Measurements from ENCODE around the gene GH2.
"Not testable (repeated sequence)": the region's sequence is repeated elsewhere in the genome, so short reads cannot be mapped to it uniquely, and the experiment has no call there.

The GH2 gene

DNA sequence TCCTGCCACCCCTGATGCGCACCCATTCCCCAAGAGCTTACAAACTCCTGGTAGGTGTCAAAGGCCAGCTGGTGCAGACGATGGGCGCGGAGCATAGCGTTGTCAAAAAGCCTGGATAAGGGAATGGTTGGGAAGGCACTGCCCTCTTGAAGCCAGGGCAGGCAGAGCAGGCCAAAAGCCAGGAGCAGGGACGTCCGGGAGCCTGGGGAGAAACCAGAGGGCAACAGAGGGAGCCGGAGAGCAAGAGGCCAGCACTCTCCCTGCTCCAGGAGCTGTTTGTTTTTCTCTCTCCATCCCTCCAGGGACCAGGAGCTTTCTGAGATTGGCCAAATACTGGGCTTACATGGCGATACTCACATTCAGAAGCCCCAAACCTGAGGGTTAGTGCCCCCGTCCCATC lies 36.6 kb upstream of the GH2 start:
- ChIA-PET CTCF (interaction anchor here (0.6 to 14.2 kb wide), 27 partner anchors 8 to 372 kb away, joined by 3 to 246 read pairs (median 4); partner anchors contain the start of genes CD79B, ERN1, ICAM2 and PRR29), POLR2A (no interaction called here)
- TF ChIP-seq, protein P1, sequence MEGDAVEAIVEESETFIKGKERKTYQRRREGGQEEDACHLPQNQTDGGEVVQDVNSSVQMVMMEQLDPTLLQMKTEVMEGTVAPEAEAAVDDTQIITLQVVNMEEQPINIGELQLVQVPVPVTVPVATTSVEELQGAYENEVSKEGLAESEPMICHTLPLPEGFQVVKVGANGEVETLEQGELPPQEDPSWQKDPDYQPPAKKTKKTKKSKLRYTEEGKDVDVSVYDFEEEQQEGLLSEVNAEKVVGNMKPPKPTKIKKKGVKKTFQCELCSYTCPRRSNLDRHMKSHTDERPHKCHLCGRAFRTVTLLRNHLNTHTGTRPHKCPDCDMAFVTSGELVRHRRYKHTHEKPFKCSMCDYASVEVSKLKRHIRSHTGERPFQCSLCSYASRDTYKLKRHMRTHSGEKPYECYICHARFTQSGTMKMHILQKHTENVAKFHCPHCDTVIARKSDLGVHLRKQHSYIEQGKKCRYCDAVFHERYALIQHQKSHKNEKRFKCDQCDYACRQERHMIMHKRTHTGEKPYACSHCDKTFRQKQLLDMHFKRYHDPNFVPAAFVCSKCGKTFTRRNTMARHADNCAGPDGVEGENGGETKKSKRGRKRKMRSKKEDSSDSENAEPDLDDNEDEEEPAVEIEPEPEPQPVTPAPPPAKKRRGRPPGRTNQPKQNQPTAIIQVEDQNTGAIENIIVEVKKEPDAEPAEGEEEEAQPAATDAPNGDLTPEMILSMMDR (IDR thresholded peaks at IDR 0.05; ENCODE audit: insufficient read depth, low read length, missing control alignments): peak; percentile 11
- no peak overlapping the region for H3K4me3 ChIP-seq (ENCODE audit: low read depth, low read length)
- DNase-seq (ENCODE audit: low read depth, low spot score): no peak

DNA sequence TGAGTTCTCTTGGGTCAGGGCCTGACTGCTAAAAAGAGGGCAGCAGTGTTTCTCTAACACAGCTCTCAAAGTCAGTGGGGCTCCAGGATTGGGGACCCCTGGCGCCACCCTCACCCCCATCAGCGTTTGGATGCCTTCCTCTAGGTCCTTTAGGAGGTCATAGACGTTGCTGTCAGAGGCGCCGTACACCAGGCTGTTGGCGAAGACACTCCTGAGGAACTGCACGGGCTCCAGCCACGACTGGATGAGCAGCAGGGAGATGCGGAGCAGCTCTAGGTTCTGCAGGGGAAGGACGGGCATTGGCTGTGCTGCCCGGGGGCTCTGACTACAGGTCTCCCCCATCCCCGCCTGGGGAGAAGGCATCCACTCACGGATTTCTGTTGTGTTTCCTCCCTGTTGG lies 35.9 kb upstream of the GH2 start:
- ChIA-PET POLR2A (no interaction called here), CTCF (interaction anchor here (0.6 to 14.2 kb wide), 15 partner anchors 9 to 216 kb away, joined by 3 to 246 read pairs (median 21); partner anchors contain the start of genes CD79B, ERN1 and ICAM2)
- TF ChIP-seq, protein P1 (IDR thresholded peaks at IDR 0.05; ENCODE audit: insufficient read depth, low read length, missing control alignments): no peak
- DNase-seq (ENCODE audit: low read depth, low spot score): no peak
- H3K4me3 ChIP-seq (ENCODE audit: low read depth, low read length): no peak overlapping the region

DNA sequence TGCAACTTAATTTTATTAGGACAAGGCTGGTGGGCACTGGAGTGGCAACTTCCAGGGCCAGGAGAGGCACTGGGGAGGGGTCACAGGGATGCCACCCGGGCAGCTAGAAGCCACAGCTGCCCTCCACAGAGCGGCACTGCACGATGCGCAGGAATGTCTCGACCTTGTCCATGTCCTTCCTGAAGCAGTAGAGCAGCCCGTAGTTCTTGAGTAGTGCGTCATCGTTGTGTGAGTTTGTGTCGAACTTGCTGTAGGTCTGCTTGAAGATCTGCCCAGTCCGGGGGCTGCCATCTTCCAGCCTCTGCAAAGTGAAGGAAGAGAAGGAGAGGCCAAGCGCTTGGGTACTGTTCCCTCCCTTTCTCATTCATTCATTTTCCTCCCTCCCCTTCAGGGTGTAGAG lies 35.5 kb upstream of the GH2 start:
- CTCF ChIA-PET: interaction anchor here (0.6 to 14.2 kb wide), 10 partner anchors 9 to 216 kb away, joined by 3 to 246 read pairs (median 29); partner anchors contain the start of genes CD79B, ERN1 and ICAM2
- POLR2A ChIA-PET; H3K4me3 ChIP-seq (ENCODE audit: low read depth, low read length); DNase-seq (ENCODE audit: low read depth, low spot score): not testable (repeated sequence)

DNA sequence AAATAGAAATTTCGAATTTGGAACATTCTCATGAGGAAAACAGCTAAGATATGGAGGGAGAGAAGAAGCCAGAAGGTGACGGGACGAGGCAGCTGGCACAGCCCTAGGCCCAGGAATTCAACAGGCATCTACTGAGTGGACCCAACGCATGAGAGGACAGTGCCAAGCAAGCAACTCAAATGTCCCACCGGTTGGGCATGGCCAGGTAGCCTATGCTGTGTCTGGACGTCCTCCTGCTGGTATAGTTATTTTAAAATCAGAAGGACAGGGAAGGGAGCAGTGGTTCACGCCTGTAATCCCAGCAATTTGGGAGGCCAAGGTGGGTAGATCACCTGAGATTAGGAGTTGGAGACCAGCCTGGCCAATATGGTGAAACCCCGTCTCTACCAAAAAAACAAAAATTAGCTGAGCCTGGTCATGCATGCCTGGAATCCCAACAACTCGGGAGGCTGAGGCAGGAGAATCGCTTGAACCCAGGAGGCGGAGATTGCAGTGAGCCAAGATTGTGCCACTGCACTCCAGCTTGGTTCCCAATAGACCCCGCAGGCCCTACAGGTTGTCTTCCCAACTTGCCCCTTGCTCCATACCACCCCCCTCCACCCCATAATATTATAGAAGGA lies 34.9 kb upstream of the GH2 start:
- POLR2A ChIA-PET: no interaction called here
- H3K4me3 ChIP-seq (ENCODE audit: low read depth, low read length): no peak overlapping the region
- TF ChIP-seq, protein P1 (IDR thresholded peaks at IDR 0.05; ENCODE audit: insufficient read depth, low read length, missing control alignments): no peak
- CTCF ChIA-PET: interaction anchor here (1.3 to 8.0 kb wide), 8 partner anchors 9 to 217 kb away, joined by 4 to 111 read pairs (median 14); partner anchors contain the start of genes ERN1 and ICAM2
- no peak for DNase-seq (ENCODE audit: low read depth, low spot score)

DNA sequence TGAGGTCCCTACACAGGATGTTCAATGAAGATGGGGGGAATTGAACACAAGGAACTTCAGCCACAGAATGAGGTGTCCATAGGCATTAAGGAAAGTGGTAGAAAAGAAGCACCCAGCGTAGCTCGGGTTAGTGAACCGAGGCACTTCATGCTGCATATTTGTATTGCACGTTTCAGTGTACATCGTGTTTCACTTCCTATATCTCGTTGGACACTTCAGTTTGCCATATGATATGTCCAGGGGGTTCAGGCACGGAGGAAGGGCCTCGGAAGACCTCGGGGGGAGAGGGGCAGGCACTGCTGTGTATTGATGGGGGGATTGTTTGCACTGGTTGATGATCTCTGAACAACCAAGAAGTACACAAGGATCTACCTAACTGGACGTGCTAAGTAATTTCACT lies 34.0 kb upstream of the GH2 start:
- POLR2A ChIA-PET; H3K4me3 ChIP-seq (ENCODE audit: low read depth, low read length); DNase-seq (ENCODE audit: low read depth, low spot score): not testable (repeated sequence)
- CTCF ChIA-PET: interaction anchor here (1.3 to 8.0 kb wide), 6 partner anchors 12 to 218 kb away, joined by 3 to 111 read pairs (median 10); partner anchors contain the start of gene ERN1

DNA sequence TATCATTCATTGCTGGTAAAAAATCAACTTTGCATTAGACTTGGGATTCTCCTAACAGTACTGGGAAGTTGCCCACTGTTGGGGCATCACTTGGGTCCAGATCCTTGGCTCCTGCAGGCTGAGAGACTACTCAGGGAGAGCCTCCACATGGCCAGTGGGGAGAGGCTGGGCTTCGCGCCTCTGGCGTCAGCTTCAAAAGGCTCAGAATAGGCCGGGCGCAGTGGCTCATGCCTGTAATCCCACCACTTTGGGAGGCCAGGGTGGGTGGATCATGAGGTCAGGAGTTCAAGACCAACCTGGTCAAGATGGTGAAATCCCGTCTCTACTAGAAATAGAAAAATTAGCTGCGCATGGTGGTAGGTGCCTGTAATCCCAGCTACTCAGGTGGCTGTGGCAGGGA lies 32.7 kb upstream of the GH2 start:
- H3K4me3 ChIP-seq (ENCODE audit: low read depth, low read length): no peak overlapping the region
- no peak for DNase-seq (ENCODE audit: low read depth, low spot score)
- TF ChIP-seq, protein P1 (IDR thresholded peaks at IDR 0.05; ENCODE audit: insufficient read depth, low read length, missing control alignments): no peak
- ChIA-PET CTCF (interaction anchor here (1.4 to 8.0 kb wide), 4 partner anchors 11 to 219 kb away, joined by 3 to 111 read pairs (median 28); partner anchors contain the start of gene ERN1), POLR2A (no interaction called here)

DNA sequence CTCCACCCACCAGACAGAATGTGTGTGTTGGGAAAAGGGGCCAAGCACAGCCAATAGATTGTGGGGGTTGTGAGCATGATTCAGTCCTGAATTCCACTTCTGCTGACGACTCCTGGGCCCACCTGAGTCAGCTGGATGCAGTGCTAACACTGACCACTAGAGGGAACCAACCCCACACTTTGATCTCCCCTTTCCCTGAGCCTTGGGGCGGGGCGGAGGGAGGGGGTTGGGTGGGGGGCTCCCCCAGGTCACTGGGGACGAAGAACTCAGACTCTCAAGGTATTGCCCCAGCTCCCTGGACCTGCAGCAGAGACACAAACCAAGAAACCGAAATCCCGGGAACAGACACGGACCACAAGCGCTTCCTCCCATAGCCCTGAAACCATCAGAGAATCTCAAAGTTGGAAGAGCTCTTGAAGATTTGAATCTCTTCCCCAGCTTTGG lies 29.9 kb upstream of the GH2 start:
- ChIA-PET CTCF (interaction anchor here (0.7 to 5.1 kb wide), 32 partner anchors 8 to 370 kb away, joined by 3 to 71 read pairs (median 4); partner anchors contain the start of genes CD79B, ERN1 and ICAM2), POLR2A (no interaction called here)
- no peak for DNase-seq (ENCODE audit: low read depth, low spot score)
- TF ChIP-seq, protein P1 (IDR thresholded peaks at IDR 0.05; ENCODE audit: insufficient read depth, low read length, missing control alignments): peak; percentile 79
- H3K4me3 ChIP-seq (ENCODE audit: low read depth, low read length): no peak overlapping the region
